HG02885 (cell line): ENCODE measurements around the gene GJA3.
A peak's percentile ranks its signal among the peaks of the same experiment; 100 is the strongest.
"Not testable (repeated sequence)": the region's sequence is repeated elsewhere in the genome, so short reads cannot be mapped to it uniquely, and the experiment has no call there.

Experiments
- ATAC-seq: cut with Tn5 transposase; IDR thresholded peaks from one replicate; pipeline ENCODE4 v1.9.1; 2021; ENCODE audit warnings: mild to moderate bottlenecking; ENCODE audit not compliant: unreplicated experiment, poor library complexity

Gene GJA3

GRCh38 chr13:20156702-20157101, 4.2 kb downstream of the GJA3 start:
- no peak for ATAC-seq

DNA sequence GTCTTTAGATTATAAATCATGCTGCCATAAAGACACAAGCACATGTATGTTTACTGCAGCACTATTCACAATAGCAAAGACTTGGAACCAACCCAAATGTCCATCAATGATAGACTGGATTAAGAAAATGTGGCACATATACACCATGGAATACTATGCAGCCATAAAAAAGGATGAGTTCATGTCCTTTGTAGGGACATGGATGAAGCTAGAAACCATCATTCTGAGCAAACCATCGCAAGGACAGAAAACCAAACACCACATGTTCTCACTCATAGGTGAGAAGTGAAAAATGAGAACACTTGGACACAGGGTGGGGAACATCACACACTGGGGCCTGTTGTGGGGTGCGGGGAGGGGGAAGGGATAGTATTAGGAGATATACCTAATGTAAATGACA, 7.6 kb downstream of the GJA3 start:
- ATAC-seq: not testable (repeated sequence)

GRCh38 chr13:20151612-20152011, 9.2 kb downstream of the GJA3 start:
- ATAC-seq: no peak

DNA sequence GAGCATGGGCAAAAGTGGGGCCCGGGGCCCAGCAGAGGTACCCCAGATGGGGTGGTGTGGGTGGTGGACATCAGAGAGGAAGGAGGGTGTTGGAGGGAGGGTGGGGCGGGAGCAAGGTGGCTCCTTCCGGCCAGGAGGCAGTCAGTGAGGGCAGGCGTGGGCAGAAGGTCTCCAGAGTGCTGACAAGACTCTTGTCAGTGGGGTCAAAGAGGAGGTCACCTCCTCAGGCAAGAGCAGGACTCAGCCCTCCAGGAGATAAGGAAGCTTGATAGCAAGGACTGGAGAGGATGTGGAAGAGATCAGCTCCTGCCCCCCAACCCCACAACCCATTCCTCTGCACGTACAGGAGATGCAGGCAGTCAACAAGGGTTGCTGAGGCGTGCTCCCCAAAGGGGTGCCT, 9.8 kb downstream of the GJA3 start:
- no peak for ATAC-seq

GRCh38 chr13:20150561-20150960, 10.3 kb downstream of the GJA3 start:
- no peak for ATAC-seq

- no peak for ATAC-seq
These were observed 11.1 kb downstream of the GJA3 start for GRCh38 chr13:20149762-20150161.

DNA sequence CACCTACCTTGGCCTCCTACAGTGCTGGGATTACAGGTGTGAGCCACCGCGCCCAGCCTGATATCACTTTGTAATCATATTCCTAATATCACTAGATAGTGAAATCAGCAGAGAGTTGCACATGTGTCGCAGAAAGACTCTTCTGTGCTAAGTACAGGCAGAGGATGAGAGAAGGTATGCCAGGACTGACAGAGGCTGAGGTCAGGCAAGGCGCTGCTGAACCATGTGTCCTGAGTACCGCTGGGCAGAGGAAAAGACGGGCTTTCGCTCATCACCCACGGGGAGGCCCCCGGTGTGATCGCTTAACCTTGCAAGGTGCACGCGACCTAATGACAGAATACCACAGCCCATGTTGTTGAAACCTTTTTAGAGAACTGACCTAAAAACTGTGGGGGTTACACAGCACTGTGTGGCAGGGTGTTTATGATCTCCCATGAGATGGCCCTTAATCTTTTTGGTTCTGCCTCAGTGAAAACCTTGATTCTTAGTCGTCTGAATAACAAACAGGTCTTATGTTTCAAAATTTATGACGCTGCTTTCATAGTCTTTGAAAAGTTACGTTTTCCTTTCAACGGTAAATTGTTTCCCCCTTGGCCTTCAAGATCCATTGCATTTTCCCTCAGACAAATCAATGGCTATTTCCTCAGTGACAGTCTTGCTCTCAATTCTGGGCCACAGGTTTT, 12.2 kb downstream of the GJA3 start:
- ATAC-seq: no peak

- no peak for ATAC-seq
These were observed 14.5 kb downstream of the GJA3 start for GRCh38 chr13:20146381-20146780.

DNA sequence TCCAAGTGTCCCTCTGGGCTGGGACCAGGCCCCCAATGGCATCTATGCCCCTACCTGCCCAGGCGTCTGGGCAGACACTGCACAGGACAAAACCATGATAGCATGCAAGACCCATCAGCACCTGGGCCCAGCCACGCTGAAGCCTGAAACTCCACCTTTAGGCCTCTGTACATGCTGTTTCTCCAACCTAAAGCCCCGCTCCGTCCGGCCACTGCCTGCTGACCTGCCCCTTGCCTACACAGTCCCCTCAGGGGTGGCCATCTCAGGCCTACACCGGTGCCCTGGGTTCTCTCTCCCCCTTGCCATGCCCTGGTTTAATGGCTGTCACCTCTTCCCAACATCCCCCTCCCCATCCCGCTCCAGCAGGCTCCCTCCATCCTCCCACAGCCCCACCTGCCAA, 15.3 kb downstream of the GJA3 start:
- no peak for ATAC-seq

DNA sequence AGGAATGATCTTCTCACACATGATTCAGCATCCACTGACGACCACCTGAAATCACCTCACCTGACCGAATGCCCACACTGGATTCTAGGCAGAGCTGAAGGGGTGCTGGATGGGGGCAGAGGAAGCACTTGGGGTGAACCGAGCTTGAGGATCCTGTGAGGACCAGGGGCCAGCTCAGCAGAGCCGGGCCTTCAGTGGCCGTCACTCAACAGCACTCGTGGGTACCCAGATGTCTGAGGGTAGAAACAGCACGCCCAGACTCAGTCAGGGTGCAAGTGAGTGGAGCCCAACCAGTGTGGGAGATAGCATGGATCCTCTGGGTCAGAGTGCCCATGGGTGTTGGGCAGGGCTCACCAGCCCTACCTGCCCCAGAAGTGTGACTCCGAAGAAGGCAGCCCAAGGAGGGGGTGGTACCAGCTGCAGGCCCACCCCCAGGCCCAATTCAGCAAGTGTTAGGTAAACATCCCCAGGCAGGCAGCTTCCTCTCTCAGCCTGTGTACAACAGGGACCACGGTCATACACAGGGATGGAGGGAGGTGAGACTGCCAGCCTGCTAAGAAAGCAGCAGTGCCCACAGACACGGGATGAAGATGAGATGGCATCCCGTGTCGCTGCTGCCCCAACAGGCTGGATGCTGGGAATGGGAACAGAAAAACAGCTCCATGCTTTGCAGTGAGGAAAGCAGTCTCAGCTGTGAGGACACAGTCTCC, 16.6 kb downstream of the GJA3 start:
- no peak for ATAC-seq

- no peak for ATAC-seq
These were observed 17.8 kb downstream of the GJA3 start for GRCh38 chr13:20142927-20143480.

GRCh38 chr13:20142023-20142926, 18.6 kb downstream of the GJA3 start:
- no peak for ATAC-seq

GRCh38 chr13:20141238-20142022, 19.4 kb downstream of the GJA3 start:
- no peak for ATAC-seq

DNA sequence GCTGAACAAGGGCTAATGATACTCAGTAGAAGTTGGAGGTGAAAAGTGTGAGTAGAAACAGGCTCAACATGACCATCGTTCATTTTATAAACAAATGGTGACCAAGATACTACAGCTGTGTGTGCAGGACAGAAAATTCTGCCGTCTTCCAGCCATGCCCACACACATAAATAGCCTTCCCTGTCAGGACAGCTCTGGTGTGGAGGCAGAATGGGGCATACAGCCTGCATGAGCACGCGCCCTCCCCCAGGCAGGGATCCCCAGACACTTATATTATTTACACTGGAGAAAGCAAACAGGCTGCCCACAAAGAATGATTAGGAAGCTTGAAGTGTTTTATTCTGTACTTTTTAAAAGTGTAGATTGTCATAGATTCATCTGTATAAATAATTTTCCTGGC, 20.4 kb downstream of the GJA3 start:
- ATAC-seq: no peak

GRCh38 chr13:20137875-20138274, 23.0 kb downstream of the GJA3 start:
- no peak for ATAC-seq

DNA sequence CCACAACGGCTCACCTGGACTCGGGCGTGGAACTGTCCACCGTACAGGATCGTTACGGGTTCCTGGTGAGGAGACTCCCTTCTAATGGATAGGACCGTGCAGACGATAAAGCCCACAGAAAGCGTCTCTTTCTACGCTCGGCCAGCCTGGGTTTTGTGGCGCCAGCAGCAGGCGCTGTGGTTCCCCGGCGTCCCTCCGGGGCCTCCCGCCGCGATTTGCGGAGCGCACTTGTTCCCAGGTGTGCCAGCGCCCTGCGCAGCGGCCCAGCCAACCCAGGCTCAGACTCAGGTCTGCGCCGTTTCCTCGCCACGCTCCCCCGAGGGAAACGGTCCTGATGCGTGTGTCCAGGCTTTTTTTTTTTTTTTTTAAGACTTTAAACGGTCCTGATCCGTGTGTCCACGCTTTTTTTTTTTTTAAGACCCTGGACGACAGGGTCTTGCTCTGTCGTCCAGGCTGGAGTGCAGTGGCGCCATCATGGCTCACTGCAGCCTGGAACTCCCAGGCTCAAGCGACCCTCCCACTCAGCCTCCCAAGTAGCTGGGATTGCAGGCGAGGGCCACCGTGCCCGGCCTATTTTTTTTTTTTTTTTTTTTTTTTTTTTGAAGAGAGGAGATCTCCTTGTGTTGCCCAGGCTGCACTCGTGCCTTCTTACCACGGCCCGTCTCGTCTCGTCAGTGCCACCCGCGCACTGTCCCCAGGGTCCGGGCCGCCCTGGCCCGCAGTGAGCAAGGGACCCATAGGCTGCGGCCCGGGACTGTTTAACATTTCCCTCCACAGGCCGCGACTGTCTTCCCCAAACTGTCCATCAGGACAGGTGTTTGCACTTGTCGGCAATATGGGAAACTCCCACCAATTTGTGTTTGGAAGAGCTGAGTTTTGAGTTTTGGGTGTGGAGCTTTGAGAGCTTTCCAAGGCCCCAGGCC, 23.8 kb downstream of the GJA3 start:
- peak; percentile 61 for ATAC-seq

GRCh38 chr13:20134732-20135131, 26.1 kb downstream of the GJA3 start:
- ATAC-seq: no peak

DNA sequence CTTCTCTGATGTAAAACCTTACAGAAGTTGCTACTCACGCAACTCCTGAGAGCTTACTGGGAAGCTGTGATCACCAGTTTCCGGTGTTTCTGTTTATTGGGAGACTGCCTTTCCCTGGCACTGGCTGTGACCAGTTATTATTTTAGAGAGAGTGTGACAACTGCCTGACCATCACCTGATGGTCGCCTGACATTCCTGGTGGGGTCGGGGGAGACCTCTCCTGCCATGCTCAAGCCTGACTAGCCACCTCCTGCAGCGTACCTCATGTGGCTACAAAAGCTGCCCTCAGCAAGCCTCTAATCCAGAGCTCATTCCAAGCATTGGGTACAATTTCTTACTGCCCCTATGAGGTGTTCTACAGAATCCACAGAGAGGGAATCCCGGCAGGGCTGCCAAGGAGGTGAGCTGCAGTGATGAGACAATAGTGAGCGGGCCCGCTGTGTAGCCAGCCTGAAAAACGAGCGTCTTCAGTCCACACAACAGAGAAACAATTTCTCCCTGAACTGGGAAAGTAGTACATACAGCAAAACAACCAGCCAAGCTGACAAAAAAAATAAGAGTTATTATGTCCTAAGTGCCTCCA, 28.7 kb downstream of the GJA3 start:
- ATAC-seq: no peak
